Natural killer cell (primary cell): ENCODE data around the gene TMEM120A. TPM values are rescaled to one million over a fixed set of nuclear protein-coding genes. Genes with fewer than 3 reads are reported as not detected.
"Not testable (repeated sequence)": the region's sequence is repeated elsewhere in the genome, so short reads cannot be mapped to it uniquely, and the experiment has no call there.

ENCODE experiments used
- ATAC-seq, 3 donors: fragments of 150-1000 bp in 2 of 3; fragments of 200-7000 bp in 1 of 3; cut with Tn5 transposase; 1 replicate in 1 of 3; 2 replicates in 2 of 3; pipeline ENCODE4 v1.10.0; 2021; ENCODE audit warnings: mild to moderate bottlenecking in 2 of 3, moderate library complexity in 2 of 3
- DNase-seq, 2 donors: peaks; one replicate each; pipeline versions ENCODE4 v3.0.0 to v3.0.0-alpha.2; 2013 to 2021; ENCODE audit warnings: mixed read lengths in 1 of 2
- H3K27ac ChIP-seq: one replicate; pipeline ENCODE4 v1.5.1; 2013; ENCODE audit warnings: mild to moderate bottlenecking, low read length
- H3K27me3 ChIP-seq: one replicate; pipeline ENCODE4 v1.6.1; 2013; ENCODE audit warnings: low read length; ENCODE audit not compliant: control insufficient read depth, insufficient read depth
- H3K36me3 ChIP-seq: one replicate; pipeline ENCODE4 v1.6.1; 2013; ENCODE audit warnings: low read length; ENCODE audit not compliant: control insufficient read depth, insufficient read depth
- H3K4me1 ChIP-seq: one replicate; pipeline ENCODE4 v1.6.1; 2013; ENCODE audit warnings: low read length; ENCODE audit not compliant: control insufficient read depth, insufficient read depth
- H3K4me3 ChIP-seq: one replicate; pipeline ENCODE4 v1.5.1; 2013; ENCODE audit warnings: low read length
- H3K9me3 ChIP-seq: one replicate; pipeline ENCODE4 v1.6.1; 2013; ENCODE audit warnings: low read length; ENCODE audit not compliant: control insufficient read depth, insufficient read depth
- H3K27ac Mint-ChIP-seq, 2 donors: one replicate each; pipeline ENCODE4 v1.8.0; 2022; ENCODE audit warnings: mild to moderate bottlenecking in 2 of 2, mixed read lengths in 2 of 2, moderate library complexity in 1 of 2
- H3K27me3 Mint-ChIP-seq, 2 donors: one replicate each; pipeline ENCODE4 v1.8.0; 2022; ENCODE audit warnings: low read depth in 2 of 2, mixed read lengths in 2 of 2
- H3K36me3 Mint-ChIP-seq: one replicate; pipeline ENCODE4 v1.8.0; 2022; ENCODE audit warnings: mixed read lengths
- H3K4me1 Mint-ChIP-seq, 2 donors: one replicate each; pipeline ENCODE4 v1.8.0; 2022; ENCODE audit warnings: mixed read lengths in 2 of 2
- H3K4me3 Mint-ChIP-seq: one replicate; pipeline ENCODE4 v1.8.0; 2022; ENCODE audit warnings: mild to moderate bottlenecking, moderate library complexity, mixed read lengths
- H3K9me3 Mint-ChIP-seq, 2 donors: one replicate each; pipeline ENCODE4 v1.8.0; 2022; ENCODE audit warnings: mixed read lengths in 2 of 2
- CTCF ChIP-seq: fragments of 200-600 bp; IDR thresholded peaks from one replicate; pipeline ENCODE4 v1.8.0; 2022; ENCODE audit warnings: antibody characterized with exemption
- WGBS: methylation state at CpG from one replicate; pipeline ENCODE4 v1.1.7; 2013; ENCODE audit warnings: missing lambda C conversion rate; ENCODE audit not compliant: insufficient coverage; 5-methylcytosine and 5-hydroxymethylcytosine counted together
- intact Hi-C: fragments of 100-400 bp; cut with micrococcal nuclease; formaldehyde crosslinking; loops from one replicate; pipeline ENCODE4 v1.14.2; 2022
- total RNA-seq, 4 donors: library from RNA; stranded (reverse); fragments of 120-200 nt in 1 of 4; gene quantifications; one replicate each; pipeline versions ENCODE4 v1.2.3 to v1.2.4, GENCODE V29; 2013 to 2022

The TMEM120A gene
- total RNA-seq, 3 donors from 2014 or later (not counting 1 experiment from before 2014, with no cell fraction given): 24.3 to 38.1 (median 34.6) TPM

- no peak overlapping the region for H3K27ac Mint-ChIP-seq
- H3K4me3 Mint-ChIP-seq: no peak overlapping the region
These were observed 25.8 kb upstream of the TMEM120A start for GRCh38 chr7:76020031-76020714.

GRCh38 chr7:76018520-76018919 is 24.1 kb upstream of the TMEM120A start:
- DNase-seq, H3K27me3 ChIP-seq, H3K4me1 ChIP-seq, H3K9me3 ChIP-seq, H3K4me3 Mint-ChIP-seq, H3K9me3 Mint-ChIP-seq, ATAC-seq, H3K27ac ChIP-seq, H3K27me3 Mint-ChIP-seq, intact Hi-C loops, H3K27ac Mint-ChIP-seq, H3K4me3 ChIP-seq: not testable (repeated sequence)
- 98% methylated on average over 3 of the region's 4 CpGs for WGBS
- Mint-ChIP-seq H3K4me1 (peaks cover 0 to 11% of the 10 kb centered on the region in 2 donors), H3K36me3 (peaks cover 12% of the 10 kb centered on the region)
- peaks cover 15% of the 10 kb centered on the region for H3K36me3 ChIP-seq

More at GRCh38 chr7:76020031-76020714, 25.8 kb upstream of the TMEM120A start:
- Histone ChIP-seq H3K27me3 (no peaks in the 10 kb centered on the region), H3K27ac (no peak overlapping the region), H3K9me3 (no peaks in the 10 kb centered on the region), H3K4me1 (peaks cover 9% of the 10 kb centered on the region), H3K36me3 (peaks cover 13% of the 10 kb centered on the region), H3K4me3 (no peak overlapping the region)
- no peaks in the 10 kb centered on the region for H3K27me3 Mint-ChIP-seq
- intact Hi-C loops: loop anchor here (1.0 kb wide), 1 partner anchor 154 kb away; no protein-coding TSS in a partner anchor
- DNase-seq (peak; percentile 70 to 87), ATAC-seq (peak; percentile 72 to 74 (median 74))
- H3K36me3 Mint-ChIP-seq: peaks cover 10% of the 10 kb centered on the region
- 47% methylated on average over 6 of the region's 6 CpGs for WGBS
- peaks cover 0 to 11% of the 10 kb centered on the region in 2 donors for H3K4me1 Mint-ChIP-seq
- TF ChIP-seq CTCF: peak; percentile 91
- no peaks in the 10 kb centered on the region for H3K9me3 Mint-ChIP-seq

GRCh38 chr7:76016191-76016947 is 22.0 kb upstream of the TMEM120A start:
- H3K27ac Mint-ChIP-seq: no peak overlapping the region
- peaks cover 9% of the 10 kb centered on the region for H3K4me1 ChIP-seq
- no peak for DNase-seq
- H3K9me3 Mint-ChIP-seq: no peaks in the 10 kb centered on the region
- H3K27ac ChIP-seq: no peak overlapping the region
- H3K9me3 ChIP-seq: no peaks in the 10 kb centered on the region
- no peak overlapping the region for H3K4me3 ChIP-seq
- TF ChIP-seq CTCF: no peak
- no peaks in the 10 kb centered on the region for H3K27me3 Mint-ChIP-seq
- peak in 1 of 3 donors; percentile 32 for ATAC-seq
- intact Hi-C loops: no loop called here
- peaks cover 0 to 7% of the 10 kb centered on the region in 2 donors for H3K4me1 Mint-ChIP-seq
- peaks cover 7% of the 10 kb centered on the region for H3K36me3 Mint-ChIP-seq
- H3K27me3 ChIP-seq: no peaks in the 10 kb centered on the region
- peaks cover 13% of the 10 kb centered on the region for H3K36me3 ChIP-seq
- H3K4me3 Mint-ChIP-seq: no peak overlapping the region
- WGBS: 88% methylated on average over 3 of the region's 13 CpGs

- Histone ChIP-seq H3K9me3 (no peaks in the 10 kb centered on the region), H3K4me1 (peaks cover 28% of the 10 kb centered on the region), H3K27me3 (no peaks in the 10 kb centered on the region), H3K4me3 (no peak overlapping the region), H3K36me3 (peaks cover 9% of the 10 kb centered on the region), H3K27ac (no peak overlapping the region)
- peaks cover 6% of the 10 kb centered on the region for H3K36me3 Mint-ChIP-seq
- peaks cover 22 to 24% of the 10 kb centered on the region in 2 donors for H3K4me1 Mint-ChIP-seq
- TF ChIP-seq CTCF: no peak
- no peaks in the 10 kb centered on the region for H3K9me3 Mint-ChIP-seq
- ATAC-seq (no peak), DNase-seq (no peak)
- no peak overlapping the region for H3K27ac Mint-ChIP-seq
- WGBS: 85% methylated on average over 8 of the region's 8 CpGs
- H3K27me3 Mint-ChIP-seq: no peaks in the 10 kb centered on the region
- no peak overlapping the region for H3K4me3 Mint-ChIP-seq
- intact Hi-C loops: no loop called here
These were observed 17.1 kb upstream of the TMEM120A start for GRCh38 chr7:76011442-76011861.
